Measurements from ENCODE around the gene PSTPIP2. TPM values are rescaled to one million over a fixed set of nuclear protein-coding genes. Genes with fewer than 3 reads are reported as not detected.

PSTPIP2 gene
- total and polyA plus RNA-seq, 2 of the 13 experiments (the other 11 are each of a cell fraction or from before 2014, with no cell fraction given), result 0.25 to 0.27 TPM

DNA sequence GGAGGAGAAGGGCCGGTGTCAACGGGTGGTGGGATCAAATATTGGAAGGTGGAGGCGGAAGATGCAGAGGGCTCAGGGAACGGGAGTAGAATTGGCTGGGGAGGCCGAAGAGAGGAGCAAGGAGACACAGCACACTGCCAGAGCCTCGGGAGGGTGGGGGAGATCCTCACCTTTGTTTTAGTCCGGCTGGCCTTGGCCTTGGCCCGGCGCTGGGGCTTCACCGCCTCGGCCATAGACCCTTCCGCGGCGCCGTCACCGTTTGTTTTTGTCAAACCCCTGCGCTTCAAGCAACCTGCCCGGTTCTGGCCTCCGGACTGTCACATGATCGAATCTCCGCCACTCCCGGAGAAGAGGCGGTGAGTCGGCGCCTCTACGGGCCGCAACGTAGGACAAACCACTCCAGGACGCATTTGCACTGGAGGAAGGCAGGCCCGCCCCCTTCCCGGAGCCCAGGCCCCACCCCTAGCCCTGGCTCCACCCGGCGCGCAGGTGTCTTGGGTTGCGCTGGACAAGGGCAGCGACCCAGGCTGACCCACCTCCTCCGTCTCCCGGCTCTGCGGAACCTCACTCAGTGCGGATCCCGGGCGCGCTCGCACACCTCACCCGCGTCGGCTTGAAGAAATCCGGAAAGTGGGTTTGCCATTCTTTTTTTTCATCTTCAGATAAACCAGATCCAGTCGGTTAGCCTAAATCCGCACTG is 104.9 kb downstream of the PSTPIP2 start, which contains the start of gene EPG5 (continued):
- no peak for TF ChIP-seq CHCHD3 (CRISPR knock-in tag; IDR thresholded peaks at IDR 0.05)
- TF ChIP-seq GPN1 (CRISPR knock-in tag; IDR thresholded peaks at IDR 0.05; ENCODE audit: borderline replicate concordance), result no peak
- TF ChIP-seq, protein P1, sequence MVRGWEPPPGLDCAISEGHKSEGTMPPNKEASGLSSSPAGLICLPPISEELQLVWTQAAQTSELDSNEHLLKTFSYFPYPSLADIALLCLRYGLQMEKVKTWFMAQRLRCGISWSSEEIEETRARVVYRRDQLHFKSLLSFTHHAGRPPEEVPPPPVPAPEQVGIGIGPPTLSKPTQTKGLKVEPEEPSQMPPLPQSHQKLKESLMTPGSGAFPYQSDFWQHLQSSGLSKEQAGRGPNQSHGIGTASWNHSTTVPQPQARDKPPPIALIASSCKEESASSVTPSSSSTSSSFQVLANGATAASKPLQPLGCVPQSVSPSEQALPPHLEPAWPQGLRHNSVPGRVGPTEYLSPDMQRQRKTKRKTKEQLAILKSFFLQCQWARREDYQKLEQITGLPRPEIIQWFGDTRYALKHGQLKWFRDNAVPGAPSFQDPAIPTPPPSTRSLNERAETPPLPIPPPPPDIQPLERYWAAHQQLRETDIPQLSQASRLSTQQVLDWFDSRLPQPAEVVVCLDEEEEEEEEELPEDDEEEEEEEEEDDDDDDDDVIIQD (CRISPR knock-in tag; IDR thresholded peaks at IDR 0.05; ENCODE audit: low read depth), result peak; percentile 55; the same call in 1 of the 2 replicates
- peak; percentile 55; the same call in 1 of the 2 replicates for TF ChIP-seq ETV5 (CRISPR knock-in tag; IDR thresholded peaks at IDR 0.05; ENCODE audit: borderline replicate concordance)
- TF ChIP-seq ZNF121 (CRISPR knock-in tag; IDR thresholded peaks at IDR 0.05), result peak; percentile 84
- TF ChIP-seq ESRRA (CRISPR knock-in tag; IDR thresholded peaks at IDR 0.05; ENCODE audit: low read depth), result no peak
- TF ChIP-seq MLLT10 (CRISPR knock-in tag; IDR thresholded peaks at IDR 0.05), result no peak
- no peak for TF ChIP-seq MYNN (CRISPR knock-in tag; IDR thresholded peaks at IDR 0.05; ENCODE audit: low read depth)
- TF ChIP-seq ZNF431 (CRISPR knock-in tag; IDR thresholded peaks at IDR 0.05; ENCODE audit: borderline replicate concordance, low read depth), result peak; percentile 29
- 0 out of 2 replicates have a peak, but pooled peaks have one; percentile 36 for TF ChIP-seq ZNF510 (CRISPR knock-in tag; IDR thresholded peaks at IDR 0.05; ENCODE audit: low read depth)
- TF ChIP-seq ZFP36L1 (CRISPR knock-in tag; IDR thresholded peaks at IDR 0.05), result no peak
- no peak for TF ChIP-seq ZNF136 (CRISPR knock-in tag; IDR thresholded peaks at IDR 0.05; ENCODE audit: low read depth)
- no peak; the same call in 1 of the 2 replicates for TF ChIP-seq ARHGAP35 (CRISPR knock-in tag; IDR thresholded peaks at IDR 0.05; ENCODE audit: borderline replicate concordance)
- TF ChIP-seq ZNF282 (IDR thresholded peaks at IDR 0.05; ENCODE audit: partially characterized antibody), result no peak
- TF ChIP-seq, protein P2, sequence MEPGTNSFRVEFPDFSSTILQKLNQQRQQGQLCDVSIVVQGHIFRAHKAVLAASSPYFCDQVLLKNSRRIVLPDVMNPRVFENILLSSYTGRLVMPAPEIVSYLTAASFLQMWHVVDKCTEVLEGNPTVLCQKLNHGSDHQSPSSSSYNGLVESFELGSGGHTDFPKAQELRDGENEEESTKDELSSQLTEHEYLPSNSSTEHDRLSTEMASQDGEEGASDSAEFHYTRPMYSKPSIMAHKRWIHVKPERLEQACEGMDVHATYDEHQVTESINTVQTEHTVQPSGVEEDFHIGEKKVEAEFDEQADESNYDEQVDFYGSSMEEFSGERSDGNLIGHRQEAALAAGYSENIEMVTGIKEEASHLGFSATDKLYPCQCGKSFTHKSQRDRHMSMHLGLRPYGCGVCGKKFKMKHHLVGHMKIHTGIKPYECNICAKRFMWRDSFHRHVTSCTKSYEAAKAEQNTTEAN (CRISPR knock-in tag; conservative IDR thresholded peaks at IDR 0.05), result 0 out of 2 replicates have a peak, but pooled peaks have one; percentile 50
- peak; percentile 74; the same call in 1 of the 2 replicates for TF ChIP-seq ZNF235 (CRISPR knock-in tag; IDR thresholded peaks at IDR 0.05; ENCODE audit: borderline replicate concordance)
- no peak for TF ChIP-seq ZNF737 (CRISPR knock-in tag; IDR thresholded peaks at IDR 0.05; ENCODE audit: borderline replicate concordance)
- no peak for TF ChIP-seq MZF1 (CRISPR knock-in tag; IDR thresholded peaks at IDR 0.05; ENCODE audit: borderline replicate concordance)
- no peak for TF ChIP-seq NR2F2 (IDR thresholded peaks at IDR 0.05; ENCODE audit: borderline replicate concordance, low read depth)
- TF ChIP-seq, protein P3, sequence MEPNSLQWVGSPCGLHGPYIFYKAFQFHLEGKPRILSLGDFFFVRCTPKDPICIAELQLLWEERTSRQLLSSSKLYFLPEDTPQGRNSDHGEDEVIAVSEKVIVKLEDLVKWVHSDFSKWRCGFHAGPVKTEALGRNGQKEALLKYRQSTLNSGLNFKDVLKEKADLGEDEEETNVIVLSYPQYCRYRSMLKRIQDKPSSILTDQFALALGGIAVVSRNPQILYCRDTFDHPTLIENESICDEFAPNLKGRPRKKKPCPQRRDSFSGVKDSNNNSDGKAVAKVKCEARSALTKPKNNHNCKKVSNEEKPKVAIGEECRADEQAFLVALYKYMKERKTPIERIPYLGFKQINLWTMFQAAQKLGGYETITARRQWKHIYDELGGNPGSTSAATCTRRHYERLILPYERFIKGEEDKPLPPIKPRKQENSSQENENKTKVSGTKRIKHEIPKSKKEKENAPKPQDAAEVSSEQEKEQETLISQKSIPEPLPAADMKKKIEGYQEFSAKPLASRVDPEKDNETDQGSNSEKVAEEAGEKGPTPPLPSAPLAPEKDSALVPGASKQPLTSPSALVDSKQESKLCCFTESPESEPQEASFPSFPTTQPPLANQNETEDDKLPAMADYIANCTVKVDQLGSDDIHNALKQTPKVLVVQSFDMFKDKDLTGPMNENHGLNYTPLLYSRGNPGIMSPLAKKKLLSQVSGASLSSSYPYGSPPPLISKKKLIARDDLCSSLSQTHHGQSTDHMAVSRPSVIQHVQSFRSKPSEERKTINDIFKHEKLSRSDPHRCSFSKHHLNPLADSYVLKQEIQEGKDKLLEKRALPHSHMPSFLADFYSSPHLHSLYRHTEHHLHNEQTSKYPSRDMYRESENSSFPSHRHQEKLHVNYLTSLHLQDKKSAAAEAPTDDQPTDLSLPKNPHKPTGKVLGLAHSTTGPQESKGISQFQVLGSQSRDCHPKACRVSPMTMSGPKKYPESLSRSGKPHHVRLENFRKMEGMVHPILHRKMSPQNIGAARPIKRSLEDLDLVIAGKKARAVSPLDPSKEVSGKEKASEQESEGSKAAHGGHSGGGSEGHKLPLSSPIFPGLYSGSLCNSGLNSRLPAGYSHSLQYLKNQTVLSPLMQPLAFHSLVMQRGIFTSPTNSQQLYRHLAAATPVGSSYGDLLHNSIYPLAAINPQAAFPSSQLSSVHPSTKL (CRISPR knock-in tag; IDR thresholded peaks at IDR 0.05), result peak; percentile 56
- TF ChIP-seq KLF9 (CRISPR knock-in tag; IDR thresholded peaks at IDR 0.05; ENCODE audit: low read depth), result no peak
- TF ChIP-seq KDM5A (IDR thresholded peaks at IDR 0.05; ENCODE audit: borderline replicate concordance, low read length), result peak; percentile 69; the same call in 1 of the 2 replicates

Data from HepG2 (cell line).